Measurements from ENCODE around the gene HNRNPC. TPM values are rescaled to one million over a fixed set of nuclear protein-coding genes. Genes with fewer than 3 reads are reported as not detected.
"Not testable (repeated sequence)": the region's sequence is repeated elsewhere in the genome, so short reads cannot be mapped to it uniquely, and the experiment has no call there.

Gene HNRNPC
- 100 to 1,000 TPM; 684 to 863 TPM for total RNA-seq

DNA sequence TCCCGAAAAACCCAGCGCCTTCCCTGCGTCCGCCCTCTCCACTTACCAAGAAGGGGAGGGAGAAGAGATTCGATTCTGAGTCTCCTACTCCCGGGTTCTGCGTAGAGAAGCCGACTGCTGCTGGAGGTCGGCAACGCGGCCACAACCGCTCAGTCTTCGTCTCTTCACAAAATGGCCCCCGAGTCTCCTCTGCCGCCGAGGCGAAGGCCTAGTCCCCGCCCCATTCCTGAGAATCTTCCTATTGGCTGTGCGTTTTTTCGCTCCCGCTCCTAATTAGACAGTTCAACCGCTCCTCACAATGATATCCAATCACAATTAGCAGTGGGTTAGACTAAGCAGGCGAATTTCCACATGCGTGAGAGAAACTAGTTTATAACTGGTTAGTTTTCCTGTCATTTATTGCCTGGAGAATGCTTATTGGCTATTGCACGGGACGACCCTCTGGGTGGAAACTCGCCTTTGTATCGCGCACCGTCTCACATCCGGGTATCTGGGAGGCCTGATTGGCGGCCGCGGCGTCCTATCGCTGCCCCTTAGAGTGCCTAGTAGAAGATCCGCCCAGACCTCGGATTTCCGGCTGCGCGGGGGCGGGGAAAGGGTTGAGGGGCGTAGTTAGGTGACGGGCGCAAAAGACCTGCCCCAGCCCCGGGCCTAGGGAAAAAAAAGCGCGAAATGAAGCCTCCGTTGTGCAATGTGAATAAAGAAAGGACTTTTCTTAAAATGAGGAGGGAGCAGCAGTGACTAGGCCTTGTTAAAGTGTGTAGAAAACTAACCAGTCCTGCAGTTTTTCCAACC is at the start of gene HNRNPC:
Gene HNRNPC (minus strand): TSS at position 191 of the 795 bp plus-strand sequence. CDS start 35,249 bp downstream, outside the sequence.
- H3K27me3 Mint-ChIP-seq, result no peaks in the 10 kb centered on the region
- CTCF ChIA-PET, result interaction anchor here (0.6 to 0.9 kb wide), 3 partner anchors 10 to 113 kb away, joined by 3 to 4 read pairs (median 4); partner anchors contain the start of gene RPGRIP1
- no peaks in the 10 kb centered on the region for H3K9me3 Mint-ChIP-seq

DNA sequence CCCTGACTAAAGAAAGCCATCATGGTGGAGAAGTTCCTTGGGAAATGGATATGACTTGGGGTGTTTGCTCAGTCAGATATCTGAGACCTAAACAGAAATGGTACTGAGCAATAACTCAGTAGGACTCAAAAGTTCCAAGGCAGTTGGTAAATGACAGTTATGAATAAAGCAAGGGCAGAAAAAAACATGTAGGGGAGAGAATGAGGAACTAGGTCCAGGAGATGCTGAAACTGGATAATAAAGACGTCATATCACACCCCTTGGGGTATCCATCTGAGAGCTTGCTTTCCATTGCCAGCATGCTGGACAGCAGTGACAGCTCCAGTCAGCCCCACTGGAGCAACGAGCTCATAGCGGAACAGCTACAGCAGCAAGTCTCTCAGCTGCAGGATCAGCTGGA is 48.2 kb upstream of the HNRNPC start:
- Mint-ChIP-seq H3K36me3 (ENCODE audit: low read depth) (no peaks in the 10 kb centered on the region), H3K27ac (no peak overlapping the region), H3K4me3 (no peak overlapping the region), H3K4me1 (peaks cover 7% of the 10 kb centered on the region), H3K27me3 (peaks cover 4% of the 10 kb centered on the region), H3K9me3 (no peaks in the 10 kb centered on the region)
- no peak for DNase-seq
- CTCF ChIA-PET, result interaction anchor here (0.6 to 1.4 kb wide), 3 partner anchors 10 to 12 kb away, joined by 3 read pairs; no protein-coding TSS in a partner anchor
- POLR2A ChIA-PET, result no interaction called here

More for the DNA sequence above, at the start of gene HNRNPC:
- DNase-seq, result peak; percentile 100
- peak within 1 kb of the TSS; percentile 100 for H3K27ac Mint-ChIP-seq
- POLR2A ChIA-PET, result interaction anchor here (1.0 kb wide), 1 partner anchor 83 kb away, joined by 9 read pairs; no protein-coding TSS in a partner anchor
- H3K4me1 Mint-ChIP-seq, result peaks cover 36% of the 10 kb centered on the region
- H3K4me3 Mint-ChIP-seq, result peak within 1 kb of the TSS; percentile 100
- peaks cover 52% of the 10 kb centered on the region for H3K36me3 Mint-ChIP-seq (ENCODE audit: low read depth)

DNA sequence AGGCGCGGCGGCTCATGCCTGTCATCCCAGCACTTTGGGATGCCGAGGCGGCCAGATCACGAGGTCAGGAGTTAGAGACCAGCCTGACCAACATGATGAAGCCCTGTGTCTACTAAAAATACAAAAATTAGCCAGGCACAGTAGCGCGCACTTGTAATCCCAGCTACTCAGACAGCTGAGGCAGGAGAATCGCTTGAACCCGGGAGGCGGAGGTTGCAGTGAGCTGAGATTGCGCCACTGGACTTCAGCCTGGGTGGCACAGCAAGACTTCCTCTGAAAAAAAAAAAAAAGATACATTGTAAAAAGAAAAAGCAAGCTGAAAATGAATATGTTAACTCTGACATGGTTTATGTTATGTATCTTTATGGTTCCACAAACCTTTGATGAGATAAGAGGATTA is 44.3 kb upstream of the HNRNPC start:
- no peaks in the 10 kb centered on the region for H3K9me3 Mint-ChIP-seq
- H3K4me1 Mint-ChIP-seq, result peaks cover 10% of the 10 kb centered on the region
- no peak overlapping the region for H3K27ac Mint-ChIP-seq
- H3K4me3 Mint-ChIP-seq, result no peak overlapping the region
- ChIA-PET CTCF (no interaction called here), POLR2A (no interaction called here)
- DNase-seq, result no peak
- peaks cover 3% of the 10 kb centered on the region for H3K36me3 Mint-ChIP-seq (ENCODE audit: low read depth)
- peaks cover 2% of the 10 kb centered on the region for H3K27me3 Mint-ChIP-seq

DNA sequence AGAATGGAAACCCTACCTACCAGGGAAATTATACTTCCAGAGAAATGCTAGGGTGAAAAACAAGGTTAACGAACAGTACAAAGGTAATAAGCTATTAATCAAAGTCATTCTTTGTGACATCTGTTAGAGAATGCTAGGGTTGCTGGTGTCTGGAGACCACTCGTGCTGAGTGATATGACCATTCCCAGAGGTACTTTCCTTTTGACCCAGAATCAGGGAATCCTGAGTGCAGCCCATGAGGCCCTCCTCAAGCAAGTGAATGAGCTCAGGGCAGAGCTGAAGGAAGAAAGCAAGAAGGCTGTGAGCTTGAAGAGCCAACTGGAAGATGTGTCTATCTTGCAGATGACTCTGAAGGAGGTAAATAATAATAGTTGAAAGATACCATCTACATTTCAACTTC is 42.4 kb upstream of the HNRNPC start:
- no peak for DNase-seq
- peaks cover 17% of the 10 kb centered on the region for H3K4me1 Mint-ChIP-seq
- H3K4me3 Mint-ChIP-seq, result no peak overlapping the region
- POLR2A ChIA-PET, result interaction anchor here (0.6 kb wide), 1 partner anchor 1851 kb away, joined by 5 read pairs; no protein-coding TSS in a partner anchor
- H3K36me3 Mint-ChIP-seq (ENCODE audit: low read depth), result peaks cover 3% of the 10 kb centered on the region
- CTCF ChIA-PET, result interaction anchor here (0.5 to 2.2 kb wide), 4 partner anchors 8 to 187 kb away, joined by 3 to 5 read pairs (median 4); no protein-coding TSS in a partner anchor
- no peak overlapping the region for H3K27ac Mint-ChIP-seq
- no peaks in the 10 kb centered on the region for H3K9me3 Mint-ChIP-seq
- peaks cover 2% of the 10 kb centered on the region for H3K27me3 Mint-ChIP-seq

DNA sequence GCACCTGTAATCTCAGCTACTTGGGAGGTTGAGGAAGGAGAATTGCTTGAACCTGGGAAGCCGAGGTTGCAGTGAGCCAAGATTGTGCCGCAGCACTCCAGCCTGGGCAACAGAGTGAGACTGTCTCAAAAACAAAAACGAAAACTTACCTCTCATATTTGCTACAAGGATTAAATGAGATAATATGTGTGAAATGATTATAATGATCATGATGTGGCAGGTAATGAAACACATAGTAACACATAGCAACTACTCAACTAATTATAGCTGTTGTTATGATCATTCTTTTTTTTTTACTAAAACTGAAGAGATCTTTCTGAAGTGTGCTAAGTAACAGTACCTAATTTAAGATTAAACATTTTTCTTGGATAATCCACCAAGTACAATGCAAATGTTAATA is 40.7 kb upstream of the HNRNPC start:
- Mint-ChIP-seq H3K9me3 (no peaks in the 10 kb centered on the region), H3K4me1 (peaks cover 17% of the 10 kb centered on the region), H3K27me3 (peaks cover 5% of the 10 kb centered on the region), H3K4me3 (no peak overlapping the region), H3K36me3 (ENCODE audit: low read depth) (peaks cover 3% of the 10 kb centered on the region), H3K27ac (no peak overlapping the region)
- CTCF ChIA-PET, result interaction anchor here (0.6 to 2.2 kb wide), 5 partner anchors 10 to 893 kb away, joined by 3 to 5 read pairs (median 3); partner anchors contain the start of gene TOX4
- POLR2A ChIA-PET, result no interaction called here
- DNase-seq, result no peak

DNA sequence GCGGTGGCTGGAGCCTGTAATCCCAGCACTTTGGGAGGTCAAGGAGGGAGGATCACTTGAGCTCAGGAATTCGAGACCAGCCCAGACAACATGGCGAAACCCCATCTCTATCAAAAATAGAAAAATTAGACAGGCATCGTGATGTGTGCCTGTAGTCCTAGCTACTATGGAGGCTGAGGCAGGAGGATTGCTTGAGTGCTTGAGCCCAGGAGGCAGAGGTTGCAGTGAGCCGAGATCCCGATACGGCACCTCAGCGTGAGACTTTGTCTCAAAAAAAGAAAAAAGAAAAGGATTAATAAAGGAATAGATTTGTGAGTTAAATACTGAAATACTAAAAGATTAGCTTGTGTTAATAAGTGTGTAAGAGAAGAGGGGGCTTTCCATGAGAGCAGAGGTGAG is 40.0 kb upstream of the HNRNPC start:
- DNase-seq, result no peak
- peak overlapping the region; percentile 60 for H3K4me3 Mint-ChIP-seq
- H3K27me3 Mint-ChIP-seq, result peaks cover 5% of the 10 kb centered on the region
- peak overlapping the region; percentile 79 for H3K27ac Mint-ChIP-seq
- peaks cover 17% of the 10 kb centered on the region for H3K4me1 Mint-ChIP-seq
- ChIA-PET CTCF (interaction anchor here (0.6 to 1.3 kb wide), 3 partner anchors 11 to 37 kb away, joined by 3 read pairs; no protein-coding TSS in a partner anchor), POLR2A (no interaction called here)
- H3K36me3 Mint-ChIP-seq (ENCODE audit: low read depth), result peaks cover 3% of the 10 kb centered on the region
- H3K9me3 Mint-ChIP-seq, result no peaks in the 10 kb centered on the region

DNA sequence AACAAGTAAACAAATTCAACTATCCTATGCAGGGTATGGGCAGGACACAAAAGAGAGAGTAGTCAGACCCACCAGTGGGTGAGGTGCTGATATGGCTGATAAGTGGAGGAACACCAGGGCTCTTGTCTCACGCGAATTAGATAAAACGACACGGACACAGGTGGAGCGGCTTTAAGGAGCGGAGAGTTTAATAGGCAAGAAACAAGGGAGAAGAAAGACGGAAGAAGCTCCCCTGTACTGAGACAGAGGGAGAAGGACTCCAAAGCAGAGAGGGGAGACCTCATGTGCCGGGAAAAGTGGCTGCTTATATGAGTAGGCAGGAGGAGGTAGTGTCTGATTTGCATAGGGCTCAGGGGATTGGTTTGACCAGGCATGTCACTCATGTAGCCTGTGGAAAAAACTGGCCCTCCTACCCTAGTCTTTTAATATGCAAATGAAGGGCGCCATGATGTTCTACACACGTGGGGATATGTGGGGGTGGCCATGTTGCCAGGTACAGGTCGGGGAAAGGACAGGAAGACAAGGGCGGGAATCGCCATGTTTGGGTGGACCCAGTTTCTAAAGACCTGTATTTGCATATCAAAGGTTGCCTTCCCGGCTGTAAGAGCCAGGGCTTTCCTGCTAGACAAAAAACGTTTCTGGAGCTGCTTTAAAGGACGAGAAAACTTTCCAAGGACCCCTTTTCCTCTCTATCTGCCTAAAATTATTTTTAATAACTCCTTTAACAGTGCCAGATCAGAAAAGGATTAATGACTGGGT is 39.4 kb upstream of the HNRNPC start:
- no peaks in the 10 kb centered on the region for H3K9me3 Mint-ChIP-seq
- peaks cover 17% of the 10 kb centered on the region for H3K4me1 Mint-ChIP-seq
- DNase-seq, result peak; percentile 83
- ChIA-PET POLR2A (no interaction called here), CTCF (interaction anchor here (0.6 to 1.3 kb wide), 3 partner anchors 12 to 37 kb away, joined by 3 to 4 read pairs (median 3); no protein-coding TSS in a partner anchor)
- H3K36me3 Mint-ChIP-seq (ENCODE audit: low read depth), result peaks cover 3% of the 10 kb centered on the region
- peak overlapping the region; percentile 79 for H3K27ac Mint-ChIP-seq
- H3K27me3 Mint-ChIP-seq, result peaks cover 5% of the 10 kb centered on the region
- H3K4me3 Mint-ChIP-seq, result peak overlapping the region; percentile 60

- CTCF ChIA-PET, result interaction anchor here (0.6 kb wide), 1 partner anchor 25 kb away, joined by 4 read pairs; no protein-coding TSS in a partner anchor
- DNase-seq, result no peak
- Mint-ChIP-seq H3K27ac (peak overlapping the region; percentile 3), H3K36me3 (ENCODE audit: low read depth) (peaks cover 3% of the 10 kb centered on the region), H3K4me1 (peaks cover 17% of the 10 kb centered on the region), H3K4me3 (peak overlapping the region; percentile 60), H3K9me3 (no peaks in the 10 kb centered on the region), H3K27me3 (peaks cover 8% of the 10 kb centered on the region)
- POLR2A ChIA-PET, result no interaction called here
These were observed 38.9 kb upstream of the HNRNPC start for GRCh38 chr14:21308132-21308478.

- Mint-ChIP-seq H3K9me3 (no peaks in the 10 kb centered on the region), H3K4me1 (peaks cover 17% of the 10 kb centered on the region), H3K27me3 (peaks cover 10% of the 10 kb centered on the region), H3K36me3 (ENCODE audit: low read depth) (peaks cover 3% of the 10 kb centered on the region), H3K4me3 (no peak overlapping the region), H3K27ac (no peak overlapping the region)
- POLR2A ChIA-PET, result no interaction called here
- CTCF ChIA-PET, result interaction anchor here (1.3 kb wide), 1 partner anchor 14 kb away, joined by 3 read pairs; no protein-coding TSS in a partner anchor
- no peak for DNase-seq
These were observed 38.4 kb upstream of the HNRNPC start for GRCh38 chr14:21307637-21308036.

DNA sequence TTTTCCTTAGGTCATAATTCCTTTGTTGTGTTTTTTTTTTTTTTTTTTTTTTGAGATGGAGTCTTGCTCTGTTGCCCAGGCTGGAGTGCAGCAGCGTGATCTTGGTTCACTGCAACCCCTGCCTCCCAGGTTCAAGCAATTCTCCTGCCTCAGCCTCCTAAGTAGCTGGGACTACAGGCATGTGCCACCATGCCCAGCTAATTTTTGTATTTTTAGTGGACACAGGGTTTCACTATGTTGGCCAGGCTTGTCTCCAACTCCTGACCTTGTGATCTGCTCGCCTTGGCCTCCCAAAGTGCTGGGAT is 33.5 kb upstream of the HNRNPC start:
- DNase-seq; H3K4me1 Mint-ChIP-seq; H3K4me3 Mint-ChIP-seq; H3K9me3 Mint-ChIP-seq; H3K36me3 Mint-ChIP-seq (ENCODE audit: low read depth); POLR2A ChIA-PET; H3K27ac Mint-ChIP-seq: not testable (repeated sequence)
- H3K27me3 Mint-ChIP-seq, result peaks cover 32% of the 10 kb centered on the region
- CTCF ChIA-PET, result interaction anchor here (1.7 kb wide), 1 partner anchor 9 kb away, joined by 4 read pairs; no protein-coding TSS in a partner anchor

DNA sequence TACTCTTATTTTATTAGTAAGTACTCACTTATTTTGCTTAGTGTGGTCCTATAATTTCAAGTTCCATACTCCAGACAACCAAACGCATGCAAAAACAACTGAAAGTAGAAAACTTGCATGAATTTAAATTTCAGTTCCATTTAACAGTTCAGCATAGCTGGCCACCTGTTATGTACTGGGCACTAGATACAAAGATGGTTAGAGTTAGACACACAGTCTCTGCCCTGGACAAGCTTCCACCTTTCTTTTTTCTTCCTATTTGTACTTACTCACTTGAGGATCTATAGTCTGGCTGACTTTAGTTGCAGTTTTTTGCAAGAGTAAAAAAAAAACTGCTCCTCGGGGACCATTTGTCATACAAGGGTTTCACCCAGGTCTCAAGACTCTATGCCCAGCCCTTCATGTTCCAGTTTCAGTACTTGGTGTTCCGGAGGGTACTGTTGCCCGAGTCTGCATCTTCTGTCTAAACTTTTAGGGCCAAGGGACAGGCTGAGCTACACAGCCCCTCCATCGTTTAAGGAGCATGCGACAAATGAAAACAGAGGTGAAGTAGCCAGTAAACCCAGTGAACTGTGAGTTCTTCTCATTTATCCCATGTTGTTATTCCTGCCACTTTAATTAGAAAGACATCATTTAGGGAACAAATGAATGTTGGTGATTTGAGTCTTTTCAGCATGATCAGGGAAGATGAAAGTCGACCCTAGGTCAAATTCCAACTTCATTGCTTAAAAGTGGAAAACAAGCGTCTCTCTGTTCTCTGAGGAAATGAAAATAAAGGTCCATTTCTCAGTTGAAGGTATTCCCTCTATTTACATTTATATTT is 33.0 kb upstream of the HNRNPC start:
- peaks cover 35% of the 10 kb centered on the region for H3K27me3 Mint-ChIP-seq
- H3K36me3 Mint-ChIP-seq (ENCODE audit: low read depth), result no peaks in the 10 kb centered on the region
- H3K27ac Mint-ChIP-seq, result no peak overlapping the region
- no peak for DNase-seq
- H3K9me3 Mint-ChIP-seq, result no peaks in the 10 kb centered on the region
- H3K4me1 Mint-ChIP-seq, result peaks cover 6% of the 10 kb centered on the region
- ChIA-PET POLR2A (no interaction called here), CTCF (interaction anchor here (0.5 to 1.7 kb wide), 2 partner anchors 10 to 309 kb away, joined by 3 to 4 read pairs; no protein-coding TSS in a partner anchor)
- H3K4me3 Mint-ChIP-seq, result no peak overlapping the region

DNA sequence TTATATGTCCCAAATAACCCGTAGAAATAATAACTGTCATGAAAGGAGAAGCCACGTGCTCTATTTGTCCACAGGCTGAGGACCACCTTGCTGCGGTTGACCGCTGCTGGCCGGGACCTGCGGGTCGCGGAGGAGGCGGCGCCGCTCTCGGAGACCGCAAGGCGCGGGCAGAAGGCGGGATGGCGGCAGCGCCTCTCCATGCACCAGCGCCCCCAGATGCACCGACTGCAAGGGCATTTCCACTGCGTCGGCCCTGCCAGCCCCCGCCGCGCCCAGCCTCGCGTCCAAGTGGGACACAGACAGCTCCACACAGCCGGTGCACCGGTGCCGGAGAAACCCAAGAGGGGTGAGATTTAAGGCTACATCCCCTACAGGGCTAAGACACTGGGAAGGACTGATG is 31.6 kb upstream of the HNRNPC start:
- H3K4me3 Mint-ChIP-seq, result no peak overlapping the region
- POLR2A ChIA-PET, result no interaction called here
- H3K36me3 Mint-ChIP-seq (ENCODE audit: low read depth), result no peaks in the 10 kb centered on the region
- peak; percentile 9 for DNase-seq
- no peaks in the 10 kb centered on the region for H3K9me3 Mint-ChIP-seq
- H3K27ac Mint-ChIP-seq, result no peak overlapping the region
- peaks cover 6% of the 10 kb centered on the region for H3K4me1 Mint-ChIP-seq
- peaks cover 35% of the 10 kb centered on the region for H3K27me3 Mint-ChIP-seq
- CTCF ChIA-PET, result no interaction called here
